ENCODE data around the gene BNIPL. TPM values are rescaled to one million over a fixed set of nuclear protein-coding genes. Genes with fewer than 3 reads are reported as not detected.

BNIPL gene
- total and polyA plus RNA-seq, 12 donors: 0.05 to 2.4 (median 0.27) TPM; not detected in 3

DNA sequence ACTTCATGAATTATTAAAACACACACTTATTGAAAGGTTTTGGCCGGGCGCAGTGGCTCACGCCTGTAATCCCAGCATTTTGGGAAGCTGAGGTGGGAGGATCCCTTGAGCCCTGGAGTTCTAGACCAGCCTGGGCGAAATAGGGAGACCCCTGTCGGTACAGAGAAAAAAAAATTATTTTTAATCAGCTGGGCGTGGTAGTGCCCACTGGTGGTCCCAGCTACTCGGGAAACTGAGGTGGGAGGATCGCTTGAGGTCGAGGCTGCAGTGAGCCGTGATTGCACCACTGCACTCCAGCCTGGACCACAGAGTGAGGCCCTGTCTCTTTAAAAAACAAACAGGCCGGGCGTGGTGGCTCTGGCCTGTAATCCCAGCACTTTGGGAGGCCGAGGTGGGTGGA, 35.8 kb downstream of the BNIPL start:
- no peak overlapping the region for H3K4me3 ChIP-seq
- intact Hi-C loops (cut with DNase I): no loop called here
- peak in 1 of 7 donors; percentile 54 for DNase-seq
- TF ChIP-seq, protein P1, sequence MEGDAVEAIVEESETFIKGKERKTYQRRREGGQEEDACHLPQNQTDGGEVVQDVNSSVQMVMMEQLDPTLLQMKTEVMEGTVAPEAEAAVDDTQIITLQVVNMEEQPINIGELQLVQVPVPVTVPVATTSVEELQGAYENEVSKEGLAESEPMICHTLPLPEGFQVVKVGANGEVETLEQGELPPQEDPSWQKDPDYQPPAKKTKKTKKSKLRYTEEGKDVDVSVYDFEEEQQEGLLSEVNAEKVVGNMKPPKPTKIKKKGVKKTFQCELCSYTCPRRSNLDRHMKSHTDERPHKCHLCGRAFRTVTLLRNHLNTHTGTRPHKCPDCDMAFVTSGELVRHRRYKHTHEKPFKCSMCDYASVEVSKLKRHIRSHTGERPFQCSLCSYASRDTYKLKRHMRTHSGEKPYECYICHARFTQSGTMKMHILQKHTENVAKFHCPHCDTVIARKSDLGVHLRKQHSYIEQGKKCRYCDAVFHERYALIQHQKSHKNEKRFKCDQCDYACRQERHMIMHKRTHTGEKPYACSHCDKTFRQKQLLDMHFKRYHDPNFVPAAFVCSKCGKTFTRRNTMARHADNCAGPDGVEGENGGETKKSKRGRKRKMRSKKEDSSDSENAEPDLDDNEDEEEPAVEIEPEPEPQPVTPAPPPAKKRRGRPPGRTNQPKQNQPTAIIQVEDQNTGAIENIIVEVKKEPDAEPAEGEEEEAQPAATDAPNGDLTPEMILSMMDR (IDR thresholded peaks at IDR 0.05): no peak
- TF ChIP-seq POLR2A (IDR thresholded peaks at IDR 0.05): no peak
- 84 to 87% (median 86%) methylated on average over 13 of the region's 13 CpGs for WGBS, 4 donors
- H3K36me3 ChIP-seq (replicated peaks in 1 of 2): peaks cover 0 to 4% of the 10 kb centered on the region in 2 donors
- H3K27ac ChIP-seq: peak overlapping the region in 2 of 5 donors; percentile 96 to 100
- no peaks in the 10 kb centered on the region for H3K9me3 ChIP-seq (replicated peaks in 1 of 3)
- H3K27me3 ChIP-seq: no peaks in the 10 kb centered on the region
- peaks cover 0 to 17% of the 10 kb centered on the region in 2 donors for H3K4me1 ChIP-seq (replicated peaks in 1 of 2)

DNA sequence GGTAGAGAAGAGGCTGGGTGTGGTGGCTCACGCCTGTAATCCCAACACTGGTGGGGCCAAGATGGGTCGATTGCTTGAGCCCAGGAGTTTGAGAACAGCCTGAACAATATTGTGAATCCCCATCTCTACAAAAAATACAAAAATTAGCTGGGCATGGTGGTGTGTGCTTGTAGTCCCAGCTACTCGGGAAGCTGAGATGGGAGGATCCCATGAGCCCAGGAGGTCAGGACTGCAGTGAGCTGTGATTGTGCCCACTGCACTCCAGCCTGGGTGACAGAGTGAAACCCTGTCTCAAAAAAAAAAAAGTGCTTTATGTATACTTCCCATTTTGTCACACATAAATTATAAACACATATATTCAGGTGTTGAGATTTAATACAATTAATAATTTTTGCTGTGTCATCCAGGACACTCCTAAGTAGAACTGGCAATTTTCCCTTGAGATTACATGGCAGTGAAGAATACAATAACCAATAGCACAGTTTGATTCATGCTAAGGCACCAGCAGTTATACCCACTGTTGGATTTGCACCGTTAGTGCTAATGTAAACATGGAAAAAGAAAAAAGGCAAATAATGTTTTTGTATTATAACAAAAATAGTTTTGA, 49.7 kb downstream of the BNIPL start:
- WGBS, 4 donors: 80 to 86% (median 84%) methylated on average over 4 of the region's 4 CpGs
- peak in 1 of 7 donors; percentile 1 for DNase-seq

More for the DNA sequence above, 49.7 kb downstream of the BNIPL start:
- Histone ChIP-seq H3K4me1 (replicated peaks in 1 of 2) (no peaks in the 10 kb centered on the region), H3K36me3 (replicated peaks in 1 of 2) (no peaks in the 10 kb centered on the region), H3K27ac (no peak overlapping the region), H3K27me3 (no peaks in the 10 kb centered on the region), H3K9me3 (replicated peaks in 1 of 3) (no peaks in the 10 kb centered on the region), H3K4me3 (no peak overlapping the region)
- no peak for TF ChIP-seq POLR2A (IDR thresholded peaks at IDR 0.05)
- TF ChIP-seq, protein P1 (IDR thresholded peaks at IDR 0.05): no peak
- intact Hi-C loops (cut with DNase I): no loop called here

Small RNA genes lying within 50 kb of the gene (small RNA-seq; reads per million reads assigned to genes)
- gene RNU6-884P: 0 reads per million in 2 donors

Other genes with a start within 250 kb of the BNIPL start
- 10 to 100 TPM in 5 of 9 donors, 1 to 10 TPM in 4; 5.0 to 29.4 (median 10.9) TPM for gene CTSK, start 228.3 kb upstream of the BNIPL start, total RNA-seq
- gene CTSK, start 228.3 kb upstream of the BNIPL start, polyA plus RNA-seq: 10 to 100 TPM in 2 of 3 donors, 1 to 10 TPM in 1; 7.9 to 27.4 (median 23.9) TPM
- 10 to 100 TPM; 28.8 to 68.8 (median 51.5) TPM for gene ARNT, start 160.0 kb upstream of the BNIPL start, total RNA-seq
- 10 to 100 TPM; 19.2 to 34.6 (median 21.4) TPM for gene ARNT, start 160.0 kb upstream of the BNIPL start, polyA plus RNA-seq
- not detected for gene CTXND2, start 149.4 kb upstream of the BNIPL start, total RNA-seq
- not detected for gene CTXND2, start 149.4 kb upstream of the BNIPL start, polyA plus RNA-seq
- gene SETDB1, start 110.2 kb upstream of the BNIPL start, total RNA-seq: 10 to 100 TPM; 12.6 to 52.9 (median 33.9) TPM
- gene SETDB1, start 110.2 kb upstream of the BNIPL start, polyA plus RNA-seq: 10 to 100 TPM; 28.9 to 50.4 (median 41.3) TPM
- 100 to 1,000 TPM; 289 to 682 (median 496) TPM for gene CERS2, start 61.8 kb upstream of the BNIPL start, total RNA-seq
- gene CERS2, start 61.8 kb upstream of the BNIPL start, polyA plus RNA-seq: 100 to 1,000 TPM; 482 to 547 (median 520) TPM
- gene ANXA9, start 54.3 kb upstream of the BNIPL start, total RNA-seq: 1 to 10 TPM in 2 of 9 donors, under 1 TPM in 7; 0.22 to 3.2 (median 0.50) TPM
- under 1 TPM; 0.18 to 0.56 (median 0.40) TPM for gene ANXA9, start 54.3 kb upstream of the BNIPL start, polyA plus RNA-seq
- gene MINDY1, start 29.7 kb upstream of the BNIPL start, total RNA-seq: 10 to 100 TPM; 13.3 to 37.5 (median 32.7) TPM
- gene MINDY1, start 29.7 kb upstream of the BNIPL start, polyA plus RNA-seq: 10 to 100 TPM in 2 of 3 donors, 1 to 10 TPM in 1; 6.0 to 12.5 (median 12.5) TPM
- gene PRUNE1, start 28.1 kb upstream of the BNIPL start, total RNA-seq: 10 to 100 TPM; 12.3 to 25.7 (median 20.0) TPM
- gene PRUNE1, start 28.1 kb upstream of the BNIPL start, polyA plus RNA-seq: 10 to 100 TPM; 10.2 to 16.1 (median 10.9) TPM
- gene C1orf56, start 11.2 kb downstream of the BNIPL start, total RNA-seq: 10 to 100 TPM in 7 of 9 donors, 1 to 10 TPM in 2; 3.9 to 29.7 (median 13.9) TPM
- gene C1orf56, start 11.2 kb downstream of the BNIPL start, polyA plus RNA-seq: 10 to 100 TPM in 1 of 3 donors, 1 to 10 TPM in 2; 8.3 to 10.3 (median 8.3) TPM
- gene CDC42SE1, start 23.0 kb downstream of the BNIPL start, total RNA-seq: 100 to 1,000 TPM in 3 of 9 donors, 10 to 100 TPM in 6; 53.6 to 125 (median 88.2) TPM
- 10 to 100 TPM; 45.5 to 85.8 (median 55.8) TPM for gene CDC42SE1, start 23.0 kb downstream of the BNIPL start, polyA plus RNA-seq
- gene MLLT11, start 23.8 kb downstream of the BNIPL start, total RNA-seq: 10 to 100 TPM in 2 of 9 donors, 1 to 10 TPM in 7; 1.6 to 31.9 (median 3.7) TPM
- gene MLLT11, start 23.8 kb downstream of the BNIPL start, polyA plus RNA-seq: 10 to 100 TPM in 1 of 3 donors, 1 to 10 TPM in 2; 4.3 to 17.4 (median 9.0) TPM
- gene GABPB2, start 34.2 kb downstream of the BNIPL start, total RNA-seq: 10 to 100 TPM in 8 of 9 donors, 1 to 10 TPM in 1; 8.5 to 37.1 (median 12.1) TPM
- 10 to 100 TPM in 2 of 3 donors, 1 to 10 TPM in 1; 8.3 to 15.3 (median 11.8) TPM for gene GABPB2, start 34.2 kb downstream of the BNIPL start, polyA plus RNA-seq
- 1 to 10 TPM in 8 of 9 donors, under 1 TPM in 1; 0.66 to 7.1 (median 3.6) TPM for gene SEMA6C, start 110.0 kb downstream of the BNIPL start, total RNA-seq
- gene SEMA6C, start 110.0 kb downstream of the BNIPL start, polyA plus RNA-seq: 10 to 100 TPM in 2 of 3 donors, under 1 TPM in 1; 0.88 to 40.5 (median 14.9) TPM
- gene TNFAIP8L2, start 120.1 kb downstream of the BNIPL start, total RNA-seq: 10 to 100 TPM in 3 of 9 donors, 1 to 10 TPM in 6; 1.4 to 18.3 (median 6.4) TPM
- gene TNFAIP8L2, start 120.1 kb downstream of the BNIPL start, polyA plus RNA-seq: 10 to 100 TPM in 2 of 3 donors, 1 to 10 TPM in 1; 3.3 to 19.9 (median 15.2) TPM
- 10 to 100 TPM in 7 of 9 donors, 1 to 10 TPM in 2; 7.9 to 21.5 (median 14.6) TPM for gene LYSMD1, start 129.3 kb downstream of the BNIPL start, total RNA-seq
- gene LYSMD1, start 129.3 kb downstream of the BNIPL start, polyA plus RNA-seq: 10 to 100 TPM in 1 of 3 donors, 1 to 10 TPM in 2; 4.4 to 12.8 (median 9.1) TPM
- 10 to 100 TPM; 16.4 to 51.7 (median 33.0) TPM for gene SCNM1, start 129.6 kb downstream of the BNIPL start, total RNA-seq
- 10 to 100 TPM; 47.2 to 89.0 (median 83.2) TPM for gene SCNM1, start 129.6 kb downstream of the BNIPL start, polyA plus RNA-seq
- 1 to 10 TPM in 1 of 9 donors, under 1 TPM in 2, not detected in 6; 0.28 to 1.2 (median 0.60) TPM for gene TMOD4, start 139.4 kb downstream of the BNIPL start, total RNA-seq
- under 1 TPM in 2 of 3 donors, not detected in 1; 0.84 to 0.88 TPM for gene TMOD4, start 139.4 kb downstream of the BNIPL start, polyA plus RNA-seq
- gene VPS72, start 153.6 kb downstream of the BNIPL start, total RNA-seq: 10 to 100 TPM; 30.0 to 57.1 (median 39.1) TPM
- 10 to 100 TPM; 33.1 to 54.4 (median 41.3) TPM for gene VPS72, start 153.6 kb downstream of the BNIPL start, polyA plus RNA-seq
- gene PIP5K1A, start 162.0 kb downstream of the BNIPL start, total RNA-seq: 10 to 100 TPM; 28.8 to 61.7 (median 47.1) TPM
- gene PIP5K1A, start 162.0 kb downstream of the BNIPL start, polyA plus RNA-seq: 10 to 100 TPM; 31.2 to 46.1 (median 43.7) TPM
- gene PSMD4, start 218.1 kb downstream of the BNIPL start, total RNA-seq: 100 to 1,000 TPM in 8 of 9 donors, 10 to 100 TPM in 1; 99.5 to 380 (median 144) TPM
- gene PSMD4, start 218.1 kb downstream of the BNIPL start, polyA plus RNA-seq: 100 to 1,000 TPM; 200 to 323 (median 250) TPM
- 10 to 100 TPM; 11.1 to 38.3 (median 32.4) TPM for gene ZNF687, start 245.7 kb downstream of the BNIPL start, total RNA-seq
- gene ZNF687, start 245.7 kb downstream of the BNIPL start, polyA plus RNA-seq: 10 to 100 TPM in 1 of 3 donors, 1 to 10 TPM in 2; 7.5 to 18.5 (median 9.5) TPM

Data from adrenal gland (tissue), 12 donors.